ENCODE data around the gene GRB2.
"Not testable (repeated sequence)": the region's sequence is repeated elsewhere in the genome, so short reads cannot be mapped to it uniquely, and the experiment has no call there.

Gene GRB2

GRCh38 chr17:75292810-75293448 is 112.5 kb downstream of the GRB2 start:
- not testable (repeated sequence) for H3K9ac ChIP-seq (ENCODE audit: low read length); H3K27ac ChIP-seq (ENCODE audit: low read depth, low read length); H3K4me1 ChIP-seq (ENCODE audit: control insufficient read depth, insufficient read depth, low read length); H3K36me3 ChIP-seq (ENCODE audit: control insufficient read depth, insufficient read depth, low read length); H3K4me3 ChIP-seq (ENCODE audit: low read length); H3K27me3 ChIP-seq (ENCODE audit: control insufficient read depth, insufficient read depth, low read length)

GRCh38 chr17:75289832-75290337 is 115.6 kb downstream of the GRB2 start:
- peak overlapping the region; percentile 92 for H3K4me3 ChIP-seq (ENCODE audit: low read length)
- no peaks in the 10 kb centered on the region for H3K27me3 ChIP-seq (ENCODE audit: control insufficient read depth, insufficient read depth, low read length)
- H3K4me1 ChIP-seq (ENCODE audit: control insufficient read depth, insufficient read depth, low read length): no peaks in the 10 kb centered on the region
- peak overlapping the region; percentile 94 for H3K27ac ChIP-seq (ENCODE audit: low read depth, low read length)
- peaks cover 7% of the 10 kb centered on the region for H3K36me3 ChIP-seq (ENCODE audit: control insufficient read depth, insufficient read depth, low read length)
- H3K9ac ChIP-seq (ENCODE audit: low read length): peak overlapping the region; percentile 49

GRCh38 chr17:75289115-75289831 is 116.2 kb downstream of the GRB2 start, which contains the start of gene SLC25A19:
Gene SLC25A19, minus strand, starts transcription at chr17:75289433. Its CDS starts 2,669 bp downstream, at chr17:75286764.
- peaks cover 7% of the 10 kb centered on the region for H3K36me3 ChIP-seq (ENCODE audit: control insufficient read depth, insufficient read depth, low read length)
- peak within 1 kb of the TSS; percentile 94 for H3K27ac ChIP-seq (ENCODE audit: low read depth, low read length)
- no peaks in the 10 kb centered on the region for H3K27me3 ChIP-seq (ENCODE audit: control insufficient read depth, insufficient read depth, low read length)
- H3K4me3 ChIP-seq (ENCODE audit: low read length): peak within 1 kb of the TSS; percentile 92
- peak within 1 kb of the TSS; percentile 49 for H3K9ac ChIP-seq (ENCODE audit: low read length)
- no peaks in the 10 kb centered on the region for H3K4me1 ChIP-seq (ENCODE audit: control insufficient read depth, insufficient read depth, low read length)

GRCh38 chr17:75288770-75289114 is 116.7 kb downstream of the GRB2 start:
- H3K4me1 ChIP-seq (ENCODE audit: control insufficient read depth, insufficient read depth, low read length): no peaks in the 10 kb centered on the region
- peak overlapping the region; percentile 68 for H3K27ac ChIP-seq (ENCODE audit: low read depth, low read length)
- H3K36me3 ChIP-seq (ENCODE audit: control insufficient read depth, insufficient read depth, low read length): peaks cover 7% of the 10 kb centered on the region
- H3K9ac ChIP-seq (ENCODE audit: low read length): peak overlapping the region; percentile 7
- H3K27me3 ChIP-seq (ENCODE audit: control insufficient read depth, insufficient read depth, low read length): no peaks in the 10 kb centered on the region
- peak overlapping the region; percentile 76 for H3K4me3 ChIP-seq (ENCODE audit: low read length)

- H3K4me1 ChIP-seq (ENCODE audit: control insufficient read depth, insufficient read depth, low read length): no peaks in the 10 kb centered on the region
- no peak overlapping the region for H3K27ac ChIP-seq (ENCODE audit: low read depth, low read length)
- H3K27me3 ChIP-seq (ENCODE audit: control insufficient read depth, insufficient read depth, low read length): no peaks in the 10 kb centered on the region
- H3K9ac ChIP-seq (ENCODE audit: low read length): no peak overlapping the region
- H3K4me3 ChIP-seq (ENCODE audit: low read length): peak overlapping the region; percentile 76
- peaks cover 7% of the 10 kb centered on the region for H3K36me3 ChIP-seq (ENCODE audit: control insufficient read depth, insufficient read depth, low read length)
Observed at GRCh38 chr17:75288359-75288758, 117.1 kb downstream of the GRB2 start.

- Histone ChIP-seq H3K27ac (ENCODE audit: low read depth, low read length) (no peak overlapping the region), H3K27me3 (ENCODE audit: control insufficient read depth, insufficient read depth, low read length) (no peaks in the 10 kb centered on the region), H3K9ac (ENCODE audit: low read length) (no peak overlapping the region), H3K4me3 (ENCODE audit: low read length) (no peak overlapping the region), H3K36me3 (ENCODE audit: control insufficient read depth, insufficient read depth, low read length) (peaks cover 7% of the 10 kb centered on the region), H3K4me1 (ENCODE audit: control insufficient read depth, insufficient read depth, low read length) (no peaks in the 10 kb centered on the region)
Observed at GRCh38 chr17:75287221-75287620, 118.3 kb downstream of the GRB2 start.

- Histone ChIP-seq H3K4me3 (ENCODE audit: low read length) (no peak overlapping the region), H3K27me3 (ENCODE audit: control insufficient read depth, insufficient read depth, low read length) (no peaks in the 10 kb centered on the region)
Observed at GRCh38 chr17:75285123-75285522, 120.4 kb downstream of the GRB2 start.

GRCh38 chr17:75280189-75280588 is 125.3 kb downstream of the GRB2 start:
- H3K4me3 ChIP-seq (ENCODE audit: low read length); H3K9ac ChIP-seq (ENCODE audit: low read length); H3K36me3 ChIP-seq (ENCODE audit: control insufficient read depth, insufficient read depth, low read length); H3K4me1 ChIP-seq (ENCODE audit: control insufficient read depth, insufficient read depth, low read length); H3K27ac ChIP-seq (ENCODE audit: low read depth, low read length); H3K27me3 ChIP-seq (ENCODE audit: control insufficient read depth, insufficient read depth, low read length): not testable (repeated sequence)

More at GRCh38 chr17:75285123-75285522, 120.4 kb downstream of the GRB2 start:
- Histone ChIP-seq H3K4me1 (ENCODE audit: control insufficient read depth, insufficient read depth, low read length) (no peaks in the 10 kb centered on the region), H3K36me3 (ENCODE audit: control insufficient read depth, insufficient read depth, low read length) (peaks cover 7% of the 10 kb centered on the region), H3K27ac (ENCODE audit: low read depth, low read length) (no peak overlapping the region), H3K9ac (ENCODE audit: low read length) (no peak overlapping the region)

GRCh38 chr17:75277664-75278071 is 127.8 kb downstream of the GRB2 start:
- Histone ChIP-seq H3K4me3 (ENCODE audit: low read length) (no peak overlapping the region), H3K9ac (ENCODE audit: low read length) (no peak overlapping the region), H3K27ac (ENCODE audit: low read depth, low read length) (no peak overlapping the region), H3K27me3 (ENCODE audit: control insufficient read depth, insufficient read depth, low read length) (no peaks in the 10 kb centered on the region), H3K4me1 (ENCODE audit: control insufficient read depth, insufficient read depth, low read length) (peaks cover 4% of the 10 kb centered on the region), H3K36me3 (ENCODE audit: control insufficient read depth, insufficient read depth, low read length) (peaks cover 9% of the 10 kb centered on the region)

- Histone ChIP-seq H3K9ac (ENCODE audit: low read length) (no peak overlapping the region), H3K4me3 (ENCODE audit: low read length) (no peak overlapping the region), H3K27me3 (ENCODE audit: control insufficient read depth, insufficient read depth, low read length) (no peaks in the 10 kb centered on the region), H3K36me3 (ENCODE audit: control insufficient read depth, insufficient read depth, low read length) (peaks cover 9% of the 10 kb centered on the region), H3K27ac (ENCODE audit: low read depth, low read length) (no peak overlapping the region), H3K4me1 (ENCODE audit: control insufficient read depth, insufficient read depth, low read length) (peaks cover 10% of the 10 kb centered on the region)
Observed at GRCh38 chr17:75273977-75274708, 131.3 kb downstream of the GRB2 start.

- Histone ChIP-seq H3K27me3 (ENCODE audit: control insufficient read depth, insufficient read depth, low read length) (no peaks in the 10 kb centered on the region), H3K27ac (ENCODE audit: low read depth, low read length) (peak overlapping the region; percentile 12), H3K4me3 (ENCODE audit: low read length) (no peak overlapping the region), H3K4me1 (ENCODE audit: control insufficient read depth, insufficient read depth, low read length) (peaks cover 10% of the 10 kb centered on the region), H3K36me3 (ENCODE audit: control insufficient read depth, insufficient read depth, low read length) (peaks cover 5% of the 10 kb centered on the region), H3K9ac (ENCODE audit: low read length) (no peak overlapping the region)
Observed at GRCh38 chr17:75272848-75273184, 132.7 kb downstream of the GRB2 start.

GRCh38 chr17:75271955-75272847 is 133.3 kb downstream of the GRB2 start:
- Histone ChIP-seq H3K9ac (ENCODE audit: low read length) (no peak overlapping the region), H3K4me1 (ENCODE audit: control insufficient read depth, insufficient read depth, low read length) (peaks cover 10% of the 10 kb centered on the region), H3K27me3 (ENCODE audit: control insufficient read depth, insufficient read depth, low read length) (no peaks in the 10 kb centered on the region), H3K36me3 (ENCODE audit: control insufficient read depth, insufficient read depth, low read length) (peaks cover 5% of the 10 kb centered on the region), H3K27ac (ENCODE audit: low read depth, low read length) (peak overlapping the region; percentile 68), H3K4me3 (ENCODE audit: low read length) (peak overlapping the region; percentile 90)
